ENCODE measurements around the gene ADAM12. TPM values are rescaled to one million over a fixed set of nuclear protein-coding genes. Genes with fewer than 3 reads are reported as not detected.

Gene ADAM12
- total and polyA plus RNA-seq, 2 donors from 2014 or later = 0.26 to 3.3 TPM

- Histone ChIP-seq H3K4me1 (ENCODE audit: control insufficient read depth in 2 of 3, insufficient read depth in 2 of 3, low read depth in 1 of 3, low read length in 3 of 3) (peaks cover 0 to 3% (median 0%) of the 10 kb centered on the region in 3 donors), H3K9ac (ENCODE audit: low read length in 3 of 3) (no peak overlapping the region), H3K27me3 (ENCODE audit: control insufficient read depth, insufficient read depth, low read length) (no peaks in the 10 kb centered on the region), H3K9me3 (ENCODE audit: control insufficient read depth in 2 of 3, insufficient read depth in 1 of 3, low read length in 3 of 3) (peaks cover 0 to 5% (median 0%) of the 10 kb centered on the region in 3 donors), H3K36me3 (ENCODE audit: control insufficient read depth in 2 of 3, insufficient read depth in 3 of 3, low read length in 3 of 3) (no peaks in the 10 kb centered on the region), H3K4me3 (ENCODE audit: low read length in 3 of 3) (no peak overlapping the region), H3K27ac (ENCODE audit: low read depth in 2 of 2, low read length in 2 of 2) (no peak overlapping the region)
- TF ChIP-seq CTCF (IDR thresholded peaks at IDR 0.05; ENCODE audit: borderline replicate concordance, extremely low read depth, insufficient read depth) = no peak
- no peak for FAIRE-seq
- no peak for DNase-seq
- intact Hi-C loops (cut with DNase I) = no loop called here
Measured at GRCh38 chr10:126135177-126135576, 253.1 kb downstream of the ADAM12 start.

- Histone ChIP-seq H3K27ac (ENCODE audit: low read depth in 2 of 2, low read length in 2 of 2) (no peak overlapping the region), H3K27me3 (ENCODE audit: control insufficient read depth, insufficient read depth, low read length) (no peaks in the 10 kb centered on the region), H3K9me3 (ENCODE audit: control insufficient read depth in 2 of 3, insufficient read depth in 1 of 3, low read length in 3 of 3) (peaks cover 0 to 5% (median 0%) of the 10 kb centered on the region in 3 donors), H3K4me3 (ENCODE audit: low read length in 3 of 3) (no peak overlapping the region), H3K36me3 (ENCODE audit: control insufficient read depth in 2 of 3, insufficient read depth in 3 of 3, low read length in 3 of 3) (no peaks in the 10 kb centered on the region), H3K4me1 (ENCODE audit: control insufficient read depth in 2 of 3, insufficient read depth in 2 of 3, low read depth in 1 of 3, low read length in 3 of 3) (peaks cover 0 to 3% (median 0%) of the 10 kb centered on the region in 3 donors), H3K9ac (ENCODE audit: low read length in 3 of 3) (no peak overlapping the region)
- no peak for TF ChIP-seq CTCF (IDR thresholded peaks at IDR 0.05; ENCODE audit: borderline replicate concordance, extremely low read depth, insufficient read depth)
- FAIRE-seq (no peak), DNase-seq (no peak)
- intact Hi-C loops (cut with DNase I) = no loop called here
Measured at GRCh38 chr10:126133906-126134656, 254.2 kb downstream of the ADAM12 start.

- no peak overlapping the region for H3K9ac ChIP-seq (ENCODE audit: low read length in 3 of 3)
- no peak for FAIRE-seq
- no peaks in the 10 kb centered on the region for H3K27me3 ChIP-seq (ENCODE audit: control insufficient read depth, insufficient read depth, low read length)
- H3K36me3 ChIP-seq (ENCODE audit: control insufficient read depth in 2 of 3, insufficient read depth in 3 of 3, low read length in 3 of 3) = no peaks in the 10 kb centered on the region
- TF ChIP-seq CTCF (IDR thresholded peaks at IDR 0.05; ENCODE audit: borderline replicate concordance, extremely low read depth, insufficient read depth) = no peak
- no peak overlapping the region for H3K27ac ChIP-seq (ENCODE audit: low read depth in 2 of 2, low read length in 2 of 2)
- H3K4me1 ChIP-seq (ENCODE audit: control insufficient read depth in 2 of 3, insufficient read depth in 2 of 3, low read depth in 1 of 3, low read length in 3 of 3) = peaks cover 0 to 3% (median 0%) of the 10 kb centered on the region in 3 donors
- intact Hi-C loops (cut with DNase I) = no loop called here
- H3K4me3 ChIP-seq (ENCODE audit: low read length in 3 of 3) = no peak overlapping the region
- no peak for DNase-seq
- H3K9me3 ChIP-seq (ENCODE audit: control insufficient read depth in 2 of 3, insufficient read depth in 1 of 3, low read length in 3 of 3) = peaks cover 0 to 5% (median 0%) of the 10 kb centered on the region in 3 donors
Measured at GRCh38 chr10:126133082-126133620, 255.1 kb downstream of the ADAM12 start.
